Trophoblast cell (in vitro differentiated cells and primary cell): ENCODE results near the gene AP3S1.
A peak's percentile ranks its signal among the peaks of the same experiment; 100 is the strongest.

Experiments
- DNase-seq, 2 donors: peaks; one replicate each; pipeline ENCODE4 v3.0.0-alpha.2; 2016
- H2AFZ ChIP-seq: 2 replicates; pipeline ENCODE4 v1.6.1; 2013; ENCODE audit warnings: low read length, moderate library complexity, mild to moderate bottlenecking; ENCODE audit not compliant: insufficient read depth, poor library complexity
- H2AK5ac ChIP-seq: 2 replicates; pipeline ENCODE4 v1.6.1; 2013; ENCODE audit warnings: mild to moderate bottlenecking, low read length
- H2BK120ac ChIP-seq: 2 replicates; pipeline ENCODE4 v1.6.1; 2013; ENCODE audit warnings: low read length, mild to moderate bottlenecking, moderate library complexity; ENCODE audit not compliant: insufficient read depth, poor library complexity
- H2BK12ac ChIP-seq: 2 replicates; pipeline ENCODE4 v1.6.1; 2013; ENCODE audit warnings: mild to moderate bottlenecking, low read length, moderate library complexity
- H2BK5ac ChIP-seq: 2 replicates; pipeline ENCODE4 v1.6.1; 2013; ENCODE audit warnings: low read length, low read depth, moderate library complexity, mild to moderate bottlenecking; ENCODE audit not compliant: poor library complexity
- H3K14ac ChIP-seq: 2 replicates; pipeline ENCODE4 v1.6.1; 2013; ENCODE audit warnings: mild to moderate bottlenecking, low read length
- H3K18ac ChIP-seq: 2 replicates; pipeline ENCODE4 v1.6.1; 2013; ENCODE audit warnings: mild to moderate bottlenecking, low read length
- H3K23ac ChIP-seq: 2 replicates; pipeline ENCODE4 v1.6.1; 2013; ENCODE audit warnings: low read length
- H3K27ac ChIP-seq: 2 replicates; pipeline ENCODE4 v1.5.1; 2013; ENCODE audit warnings: low read depth, mild to moderate bottlenecking, inconsistent platforms, low read length, moderate library complexity
- H3K27me3 ChIP-seq: 2 replicates; pipeline ENCODE4 v1.6.1; 2013; ENCODE audit warnings: inconsistent platforms, mild to moderate bottlenecking, low read length, moderate library complexity; ENCODE audit not compliant: insufficient read depth
- H3K36me3 ChIP-seq, 2 experiments: 1 replicate in 1 of 2; 2 replicates in 1 of 2; pipeline ENCODE4 v1.6.1; 2013; ENCODE audit warnings: low read length in 2 of 2, mild to moderate bottlenecking in 2 of 2, moderate library complexity in 1 of 2; ENCODE audit not compliant: insufficient read depth in 2 of 2, control insufficient read depth in 1 of 2
- H3K4ac ChIP-seq: 2 replicates; pipeline ENCODE4 v1.6.1; 2013; ENCODE audit warnings: low read depth, mild to moderate bottlenecking, low read length, moderate library complexity
- H3K4me1 ChIP-seq, 2 experiments: 1 replicate in 1 of 2; 2 replicates in 1 of 2; pipeline ENCODE4 v1.6.1; 2013; ENCODE audit warnings: low read length in 2 of 2, mild to moderate bottlenecking in 2 of 2, moderate library complexity in 1 of 2; ENCODE audit not compliant: insufficient read depth in 2 of 2, control insufficient read depth in 1 of 2
- H3K4me2 ChIP-seq: 2 replicates; pipeline ENCODE4 v1.6.1; 2013; ENCODE audit warnings: inconsistent platforms, mild to moderate bottlenecking, low read length, moderate library complexity
- H3K4me3 ChIP-seq: 2 replicates; pipeline ENCODE4 v1.5.1; 2013; ENCODE audit warnings: mild to moderate bottlenecking, low read depth, low read length, inconsistent platforms
- H3K79me1 ChIP-seq: one replicate; pipeline ENCODE4 v1.6.1; 2013; ENCODE audit warnings: low read length
- H3K79me2 ChIP-seq: 2 replicates; pipeline ENCODE4 v1.6.1; 2013; ENCODE audit warnings: low read length, mild to moderate bottlenecking; ENCODE audit not compliant: control insufficient read depth, insufficient read depth, poor library complexity
- H3K9ac ChIP-seq: 2 replicates; pipeline ENCODE4 v1.6.1; 2013; ENCODE audit warnings: mild to moderate bottlenecking, low read length
- H3K9me3 ChIP-seq: 2 replicates; pipeline ENCODE4 v1.6.1; 2013; ENCODE audit warnings: low read depth, mild to moderate bottlenecking, control low read depth, inconsistent platforms, low read length; ENCODE audit not compliant: insufficient read depth
- H4K12ac ChIP-seq: 2 replicates; pipeline ENCODE4 v1.6.1; 2013; ENCODE audit warnings: low read depth, mild to moderate bottlenecking, low read length, moderate library complexity
- H4K8ac ChIP-seq: 2 replicates; pipeline ENCODE4 v1.6.1; 2013; ENCODE audit warnings: low read depth, mild to moderate bottlenecking, low read length, moderate library complexity
- H4K91ac ChIP-seq: one replicate; pipeline ENCODE4 v1.6.1; 2013; ENCODE audit warnings: low read depth, mild to moderate bottlenecking, low read length, moderate library complexity
- WGBS: extraction: QIAGEN DNeasy Blood & Tissue Kit; methylation state at CpG from one replicate; pipeline ENCODE4 v1.1.7; 2013; ENCODE audit warnings: missing lambda C conversion rate; ENCODE audit not compliant: insufficient read length, insufficient coverage; ENCODE audit errors: extremely low coverage; 5-methylcytosine and 5-hydroxymethylcytosine counted together

The AP3S1 gene

DNA sequence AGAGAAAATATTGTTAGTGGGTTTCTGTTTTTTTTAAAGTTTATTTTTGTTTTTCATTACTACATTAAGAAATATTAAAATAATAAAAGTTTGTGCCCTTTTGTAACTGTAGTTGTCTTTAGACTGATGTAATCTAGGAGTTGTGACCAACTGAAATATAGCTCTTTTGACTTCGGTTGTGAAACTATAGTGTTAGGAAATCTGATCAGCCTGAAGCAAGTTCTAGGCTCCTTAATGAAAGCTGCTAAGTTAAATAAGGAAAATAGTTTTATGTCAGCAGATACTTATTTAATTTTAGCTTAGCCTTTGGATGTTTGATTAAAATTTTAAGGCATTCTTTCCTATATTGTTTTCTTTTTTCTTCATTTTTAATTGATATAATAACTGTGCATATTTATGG, 14.2 kb downstream of the AP3S1 start:
- Histone ChIP-seq H2BK120ac (no peak overlapping the region), H3K36me3 (peaks cover 0 to 2% of the 10 kb centered on the region in 2 experiments), H3K9ac (no peak overlapping the region), H2AFZ (no peak overlapping the region), H3K27ac (no peak overlapping the region), H3K4me2 (no peak overlapping the region), H3K4me3 (no peak overlapping the region), H3K27me3 (peaks cover 2% of the 10 kb centered on the region), H2BK12ac (no peak overlapping the region), H2BK5ac (no peak overlapping the region), H3K14ac (no peak overlapping the region), H3K79me2 (peaks cover 1% of the 10 kb centered on the region), H3K4me1 (no peaks in the 10 kb centered on the region), H4K8ac (no peak overlapping the region), H4K91ac (no peak overlapping the region), H3K4ac (no peak overlapping the region), H2AK5ac (no peak overlapping the region), H4K12ac (no peak overlapping the region), H3K23ac (no peak overlapping the region), H3K9me3 (peaks cover 2% of the 10 kb centered on the region), H3K79me1 (no peaks in the 10 kb centered on the region), H3K18ac (no peak overlapping the region)
- peak in 1 of 2 donors; percentile 57 for DNase-seq
- no CpG with 5 or more reads among the region's 1 CpG for WGBS

DNA sequence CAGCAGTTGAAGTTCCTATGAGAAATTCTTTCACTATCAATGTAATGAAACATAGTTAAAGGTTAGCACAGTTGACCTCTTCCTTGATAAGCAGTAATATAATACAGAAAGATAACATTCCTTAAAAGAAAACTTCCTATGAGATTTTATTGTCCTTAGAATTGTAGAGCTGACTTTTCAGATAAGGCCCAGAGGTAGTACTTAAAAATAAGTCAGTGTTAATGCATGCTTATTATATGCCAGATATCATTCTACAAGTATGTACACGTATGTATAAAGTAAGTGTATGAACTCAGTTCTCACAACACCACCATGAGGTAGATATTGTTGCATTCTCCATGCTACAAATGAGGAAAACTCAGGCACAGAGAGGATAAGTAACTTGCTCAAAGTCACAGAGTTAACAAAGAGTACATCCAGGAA, 15.3 kb downstream of the AP3S1 start:
- H3K79me2 ChIP-seq: peaks cover 1% of the 10 kb centered on the region
- DNase-seq: no peak
- no peak overlapping the region for H4K8ac ChIP-seq
- no peak overlapping the region for H2BK12ac ChIP-seq
- no peaks in the 10 kb centered on the region for H3K4me1 ChIP-seq
- H3K4me3 ChIP-seq: no peak overlapping the region
- H2BK120ac ChIP-seq: no peak overlapping the region
- H3K27ac ChIP-seq: no peak overlapping the region
- H3K18ac ChIP-seq: no peak overlapping the region
- H3K27me3 ChIP-seq: peaks cover 2% of the 10 kb centered on the region
- H2AK5ac ChIP-seq: no peak overlapping the region
- H2AFZ ChIP-seq: no peak overlapping the region
- H3K9ac ChIP-seq: no peak overlapping the region
- H3K79me1 ChIP-seq: no peaks in the 10 kb centered on the region
- no peak overlapping the region for H4K91ac ChIP-seq
- no peak overlapping the region for H4K12ac ChIP-seq
- no peak overlapping the region for H2BK5ac ChIP-seq
- H3K14ac ChIP-seq: no peak overlapping the region
- H3K36me3 ChIP-seq: peaks cover 0 to 2% of the 10 kb centered on the region in 2 experiments
- WGBS: no CpG with 5 or more reads among the region's 1 CpG
- no peak overlapping the region for H3K23ac ChIP-seq
- peaks cover 2% of the 10 kb centered on the region for H3K9me3 ChIP-seq
- no peak overlapping the region for H3K4me2 ChIP-seq
- no peak overlapping the region for H3K4ac ChIP-seq

DNA sequence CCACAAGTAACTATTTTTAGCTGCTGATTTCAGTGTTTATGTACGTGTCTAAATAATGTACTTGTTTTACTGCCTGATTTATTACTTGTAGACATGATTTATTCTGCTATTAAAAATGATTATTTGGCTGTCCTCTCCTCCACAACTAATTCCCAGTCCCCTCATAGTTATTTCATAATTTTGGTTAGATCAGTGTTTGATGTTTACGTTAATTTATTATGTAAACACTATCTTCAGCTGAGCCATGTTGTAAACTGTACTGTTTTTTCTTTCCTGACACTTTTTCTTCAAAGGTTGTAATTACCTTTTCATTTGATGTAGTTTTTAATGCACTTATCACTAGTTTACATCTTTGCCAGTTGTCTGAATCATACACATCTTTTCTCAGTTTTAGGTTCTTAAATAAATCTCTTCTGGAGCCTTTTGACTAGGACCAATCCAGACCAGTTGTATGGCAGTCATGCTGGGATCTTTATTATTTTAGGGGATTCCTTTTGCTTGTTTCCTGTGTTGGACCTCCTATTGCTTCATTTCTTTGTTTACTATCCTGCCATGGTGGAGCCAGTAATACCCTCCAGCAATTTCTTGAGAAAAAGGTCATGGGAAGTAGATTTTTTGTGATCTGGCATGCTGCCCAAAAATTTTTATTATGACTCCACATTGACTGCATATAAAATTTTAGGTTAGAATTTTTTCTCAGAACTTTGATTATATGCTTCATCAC, 16.1 kb downstream of the AP3S1 start:
- no peak overlapping the region for H4K12ac ChIP-seq
- H3K27me3 ChIP-seq: peaks cover 2% of the 10 kb centered on the region
- H2BK12ac ChIP-seq: no peak overlapping the region
- peaks cover 2% of the 10 kb centered on the region for H3K9me3 ChIP-seq
- no peak overlapping the region for H3K14ac ChIP-seq
- no peak overlapping the region for H3K9ac ChIP-seq
- H2BK5ac ChIP-seq: no peak overlapping the region
- peaks cover 1% of the 10 kb centered on the region for H3K79me2 ChIP-seq
- peaks cover 0 to 2% of the 10 kb centered on the region in 2 experiments for H3K36me3 ChIP-seq
- H3K23ac ChIP-seq: no peak overlapping the region
- H3K27ac ChIP-seq: no peak overlapping the region
- no peak overlapping the region for H2AK5ac ChIP-seq
- H2AFZ ChIP-seq: no peak overlapping the region
- no peak overlapping the region for H3K4me2 ChIP-seq
- H3K79me1 ChIP-seq: no peaks in the 10 kb centered on the region
- no peak overlapping the region for H3K4ac ChIP-seq
- H3K4me3 ChIP-seq: no peak overlapping the region
- no peak for DNase-seq
- H3K4me1 ChIP-seq: no peaks in the 10 kb centered on the region
- WGBS: no CpG with 5 or more reads among the region's 2 CpGs
- no peak overlapping the region for H3K18ac ChIP-seq
- no peak overlapping the region for H2BK120ac ChIP-seq
- no peak overlapping the region for H4K8ac ChIP-seq
- H4K91ac ChIP-seq: no peak overlapping the region

DNA sequence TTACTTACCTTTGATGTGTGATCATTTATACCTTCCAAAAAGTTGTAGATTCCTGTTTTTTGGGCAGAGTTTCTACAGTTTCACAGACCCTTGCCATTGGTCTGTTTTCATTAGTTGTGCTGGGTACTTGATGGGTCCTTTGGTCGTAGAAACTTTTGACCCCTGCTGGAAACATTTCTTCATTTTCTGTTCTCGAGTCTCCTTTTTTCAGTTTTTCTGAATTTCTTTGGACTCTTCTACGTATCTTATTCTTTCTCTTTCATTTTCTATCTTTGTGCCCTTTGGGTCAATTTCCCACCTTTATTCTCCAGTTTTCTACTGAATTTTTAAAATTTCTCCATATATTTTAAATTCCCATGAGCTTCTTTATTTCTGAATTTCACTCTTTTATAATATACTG, 16.7 kb downstream of the AP3S1 start:
- Histone ChIP-seq H3K9me3 (peaks cover 2% of the 10 kb centered on the region), H3K4ac (no peak overlapping the region)
- no CpG with 5 or more reads among the region's 3 CpGs for WGBS

More for the DNA sequence above, 16.7 kb downstream of the AP3S1 start:
- Histone ChIP-seq H3K9ac (no peak overlapping the region), H3K27ac (no peak overlapping the region), H3K36me3 (peaks cover 0 to 2% of the 10 kb centered on the region in 2 experiments), H4K91ac (no peak overlapping the region), H4K8ac (no peak overlapping the region), H3K14ac (no peak overlapping the region), H3K4me3 (no peak overlapping the region), H2AK5ac (no peak overlapping the region), H2BK120ac (no peak overlapping the region), H3K23ac (no peak overlapping the region), H2BK12ac (no peak overlapping the region), H3K27me3 (peaks cover 2% of the 10 kb centered on the region), H3K79me1 (no peaks in the 10 kb centered on the region), H4K12ac (no peak overlapping the region), H2AFZ (no peak overlapping the region), H3K79me2 (peaks cover 1% of the 10 kb centered on the region), H3K4me1 (no peaks in the 10 kb centered on the region), H3K4me2 (no peak overlapping the region), H2BK5ac (no peak overlapping the region), H3K18ac (no peak overlapping the region)
- no peak for DNase-seq
